HepG2 (cell line): ENCODE measurements around the gene SMURF1. TPM values are rescaled to one million over a fixed set of nuclear protein-coding genes. Genes with fewer than 3 reads are reported as not detected.

Experiments
- CENPT ChIP-seq: sonication (generic); formaldehyde crosslinking; IDR thresholded peaks from 2 replicates; pipeline ENCODE4 v1.8.0; 2022; ENCODE audit warnings: low read depth, mild to moderate bottlenecking, moderate library complexity, missing genetic modification reagents
- FOXO1 ChIP-seq: sonication (generic); formaldehyde crosslinking; IDR thresholded peaks from 2 replicates; pipeline ENCODE4 v1.4.0; 2020; ENCODE audit warnings: missing genetic modification reagents
- GATA4 ChIP-seq: sonication (generic); IDR thresholded peaks from 2 replicates; pipeline ENCODE4 v1.6.1; 2016; ENCODE audit warnings: antibody characterized with exemption, low read depth, borderline replicate concordance
- KAT2B ChIP-seq: fragments of 150-350 bp; IDR thresholded peaks from 2 replicates; pipeline ENCODE4 v1.6.1; 2014; ENCODE audit warnings: low read depth, low read length, borderline replicate concordance
- MAFK ChIP-seq, 2 experiments: IDR thresholded peaks in 1 of 2; conservative IDR thresholded peaks in 1 of 2; 2 replicates each; pipeline ENCODE4 v1.6.1; 2011; ENCODE audit warnings: improper control_type of control experiment in 2 of 2, low read length in 2 of 2
- SPEN ChIP-seq: sonication (generic); formaldehyde crosslinking; IDR thresholded peaks from 2 replicates; pipeline ENCODE4 v1.5.1; 2020; ENCODE audit warnings: low read depth, mild to moderate bottlenecking, missing genetic modification reagents
- ZBTB38 ChIP-seq: sonication (generic); formaldehyde crosslinking; IDR thresholded peaks from 2 replicates; pipeline ENCODE4 v1.5.1; 2020; ENCODE audit warnings: mild to moderate bottlenecking, missing genetic modification reagents
- ZNF777 ChIP-seq: sonication (generic); formaldehyde crosslinking; IDR thresholded peaks from 2 replicates; pipeline ENCODE4 v1.4.0; 2020; ENCODE audit warnings: missing genetic modification reagents
- ZZZ3 ChIP-seq: sonication (generic); formaldehyde crosslinking; IDR thresholded peaks from 2 replicates; pipeline ENCODE4 v1.4.0; 2020; ENCODE audit warnings: missing genetic modification reagents, mild to moderate bottlenecking, borderline replicate concordance
- polyA plus RNA-seq, 8 experiments: library from polyadenylated mRNA; depleted of rRNA in 3 of 8; stranded (reverse) in 7 of 8; unstranded in 1 of 8; fragments of >200 nt; fragmentation: Illumina TruSeq in 4 of 8; extraction: Trizol in 4 of 8; gene quantifications; 2 replicates each; pipeline versions ENCODE4 v1.2.1 to v1.2.3, GENCODE V29; 2011 to 2016; ENCODE audit warnings: low read depth in 4 of 8, missing spikeins in 1 of 8, mixed read lengths in 1 of 8; ENCODE audit not compliant: insufficient read depth in 1 of 8
- total RNA-seq, 5 experiments: library from RNA; depleted of rRNA; stranded (reverse); fragments of >200 nt; fragmentation: Illumina TruSeq; extraction: Trizol; gene quantifications; 2 replicates each; pipeline ENCODE4 v1.2.3, GENCODE V29; 2016; ENCODE audit warnings: low read depth in 1 of 5
- TF ChIP-seq, protein P1 (sequence below): sonication (generic); formaldehyde crosslinking; IDR thresholded peaks from 2 replicates; pipeline ENCODE4 v1.4.0; 2020; ENCODE audit warnings: missing genetic modification reagents; ENCODE audit errors: not compliant biosample characterization
- TF ChIP-seq, protein P2 (sequence below): sonication (generic); formaldehyde crosslinking; IDR thresholded peaks from 2 replicates; pipeline ENCODE4 v1.8.1; 2023; ENCODE audit warnings: mild to moderate bottlenecking, missing genetic modification reagents

SMURF1 gene
- total and polyA plus RNA-seq, 2 of the 13 experiments (the other 11 are each of a cell fraction or from before 2014, with no cell fraction given) = 8.3 to 11.1 TPM

DNA sequence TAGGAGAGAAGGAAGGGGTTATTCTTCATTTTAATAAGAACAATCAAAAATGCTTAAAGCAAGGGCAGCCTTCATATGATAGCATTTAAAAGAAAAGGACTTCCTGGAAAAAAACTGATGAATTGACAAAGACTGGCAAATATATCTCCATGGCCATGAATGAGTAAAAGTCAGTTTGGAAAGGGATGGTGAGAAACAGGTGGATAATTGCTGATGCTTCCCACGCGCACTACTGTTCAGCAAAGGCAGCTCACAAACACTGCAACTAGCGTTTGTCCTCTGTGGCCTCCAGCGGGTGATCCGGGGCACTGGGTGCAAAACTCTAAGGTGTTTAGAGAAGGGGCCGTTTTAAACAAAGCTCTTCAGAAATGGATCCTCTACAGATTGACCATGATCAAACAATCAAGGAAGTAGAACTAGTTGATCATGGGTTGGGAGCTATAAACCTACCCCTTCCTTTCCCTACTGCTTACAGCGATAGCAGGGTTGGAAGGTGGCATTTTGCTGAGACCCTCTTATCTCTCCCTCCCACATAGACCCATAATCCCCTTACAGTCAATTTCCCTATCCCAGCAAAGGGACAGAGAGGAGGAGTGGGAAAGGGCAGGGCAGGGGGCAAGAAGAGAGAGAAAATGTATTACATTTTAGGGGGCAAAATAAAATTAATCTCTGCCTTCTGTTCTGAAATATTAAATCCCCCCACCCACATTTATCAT, 53.8 kb downstream of the SMURF1 start (continued):
- TF ChIP-seq ZNF777 (CRISPR knock-in tag) = no peak
- no peak for TF ChIP-seq FOXO1 (CRISPR knock-in tag)
- TF ChIP-seq SPEN = no peak
- TF ChIP-seq, protein P1, sequence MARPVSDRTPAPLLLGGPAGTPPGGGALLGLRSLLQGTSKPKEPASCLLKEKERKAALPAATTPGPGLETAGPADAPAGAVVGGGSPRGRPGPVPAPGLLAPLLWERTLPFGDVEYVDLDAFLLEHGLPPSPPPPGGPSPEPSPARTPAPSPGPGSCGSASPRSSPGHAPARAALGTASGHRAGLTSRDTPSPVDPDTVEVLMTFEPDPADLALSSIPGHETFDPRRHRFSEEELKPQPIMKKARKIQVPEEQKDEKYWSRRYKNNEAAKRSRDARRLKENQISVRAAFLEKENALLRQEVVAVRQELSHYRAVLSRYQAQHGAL (CRISPR knock-in tag) = no peak
- TF ChIP-seq MAFK (conservative IDR thresholded peaks at IDR 0.05 in 1 of 2, IDR thresholded peaks at IDR 0.05 in 1 of 2; ENCODE audit: low read length in 2 of 2) = peak in 1 of 2 experiments; percentile 27; a peak in 1 of 4 replicates
- no peak for TF ChIP-seq ZZZ3
- TF ChIP-seq KAT2B = no peak
- no peak for TF ChIP-seq CENPT (CRISPR knock-in tag)
- peak; percentile 89 for TF ChIP-seq ZBTB38 (CRISPR knock-in tag)
- no peak for TF ChIP-seq GATA4
- TF ChIP-seq, protein P2, sequence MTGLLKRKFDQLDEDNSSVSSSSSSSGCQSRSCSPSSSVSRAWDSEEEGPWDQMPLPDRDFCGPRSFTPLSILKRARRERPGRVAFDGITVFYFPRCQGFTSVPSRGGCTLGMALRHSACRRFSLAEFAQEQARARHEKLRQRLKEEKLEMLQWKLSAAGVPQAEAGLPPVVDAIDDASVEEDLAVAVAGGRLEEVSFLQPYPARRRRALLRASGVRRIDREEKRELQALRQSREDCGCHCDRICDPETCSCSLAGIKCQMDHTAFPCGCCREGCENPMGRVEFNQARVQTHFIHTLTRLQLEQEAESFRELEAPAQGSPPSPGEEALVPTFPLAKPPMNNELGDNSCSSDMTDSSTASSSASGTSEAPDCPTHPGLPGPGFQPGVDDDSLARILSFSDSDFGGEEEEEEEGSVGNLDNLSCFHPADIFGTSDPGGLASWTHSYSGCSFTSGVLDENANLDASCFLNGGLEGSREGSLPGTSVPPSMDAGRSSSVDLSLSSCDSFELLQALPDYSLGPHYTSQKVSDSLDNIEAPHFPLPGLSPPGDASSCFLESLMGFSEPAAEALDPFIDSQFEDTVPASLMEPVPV = no peak
- TF ChIP-seq, all 625 proteins: peak for 7
